GM19455 (cell line): ENCODE data around the gene KRTAP2-2.
"Not testable (repeated sequence)": the region's sequence is repeated elsewhere in the genome, so short reads cannot be mapped to it uniquely, and the experiment has no call there.

ENCODE experiments used
- ATAC-seq: cut with Tn5 transposase; IDR thresholded peaks from one replicate; pipeline ENCODE4 v1.9.1; 2021; ENCODE audit not compliant: unreplicated experiment

The KRTAP2-2 gene, protein sequence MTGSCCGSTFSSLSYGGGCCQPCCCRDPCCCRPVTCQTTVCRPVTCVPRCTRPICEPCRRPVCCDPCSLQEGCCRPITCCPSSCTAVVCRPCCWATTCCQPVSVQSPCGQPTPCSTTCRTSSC

DNA sequence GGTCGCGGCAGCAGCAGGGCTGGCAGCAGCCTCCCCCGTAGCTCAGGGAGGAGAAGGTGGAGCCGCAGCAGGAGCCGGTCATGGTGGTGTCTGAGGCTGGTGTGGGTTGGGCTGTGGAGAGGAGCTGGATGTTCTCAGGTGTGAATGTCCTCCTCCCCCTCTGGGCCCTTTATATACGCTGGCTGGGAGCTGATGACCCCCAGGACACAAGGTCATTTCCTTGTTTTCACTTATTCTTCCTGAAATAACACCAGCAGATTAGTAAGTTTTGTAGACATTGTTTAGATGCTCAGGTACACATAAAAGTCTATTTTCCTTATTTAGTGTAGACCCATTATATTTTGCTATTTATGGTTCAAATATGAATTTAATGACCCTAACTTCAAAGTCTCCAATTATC lies at the start of gene KRTAP2-2:
KRTAP2-2 (minus strand) TSS at position 101 of the 400 bp plus-strand sequence; CDS start at position 82, 19 bp downstream.
- ATAC-seq = not testable (repeated sequence)

DNA sequence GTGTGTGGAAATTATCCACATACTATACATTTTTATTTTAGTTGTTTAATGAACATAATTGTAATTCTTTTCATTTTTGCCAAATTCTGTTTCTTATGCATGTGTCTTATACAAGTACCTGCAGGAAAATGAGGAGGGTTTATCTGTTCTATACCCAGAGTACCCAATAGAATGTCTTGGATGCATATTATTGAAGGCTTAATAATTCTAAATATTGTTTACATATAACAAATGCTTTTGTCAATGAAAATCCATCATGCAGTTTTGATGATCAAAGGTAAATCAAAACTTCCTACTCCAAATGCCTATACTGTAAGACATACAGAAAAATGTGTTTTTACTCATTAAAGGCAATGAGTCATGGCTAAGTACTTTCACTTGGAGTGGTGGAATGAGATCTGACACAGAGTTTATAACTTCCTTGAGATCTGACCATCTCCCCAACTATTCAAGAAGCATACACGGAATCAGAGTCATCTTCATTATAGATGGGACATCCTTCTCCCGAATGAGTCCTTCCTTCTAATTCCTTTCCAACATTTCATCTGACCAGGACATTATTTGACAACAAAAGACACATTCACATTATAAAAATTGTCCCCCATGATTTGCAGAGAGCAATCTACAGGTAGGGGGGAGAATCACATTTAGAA lies 49.5 kb upstream of the KRTAP2-2 start:
- ATAC-seq = not testable (repeated sequence)

DNA sequence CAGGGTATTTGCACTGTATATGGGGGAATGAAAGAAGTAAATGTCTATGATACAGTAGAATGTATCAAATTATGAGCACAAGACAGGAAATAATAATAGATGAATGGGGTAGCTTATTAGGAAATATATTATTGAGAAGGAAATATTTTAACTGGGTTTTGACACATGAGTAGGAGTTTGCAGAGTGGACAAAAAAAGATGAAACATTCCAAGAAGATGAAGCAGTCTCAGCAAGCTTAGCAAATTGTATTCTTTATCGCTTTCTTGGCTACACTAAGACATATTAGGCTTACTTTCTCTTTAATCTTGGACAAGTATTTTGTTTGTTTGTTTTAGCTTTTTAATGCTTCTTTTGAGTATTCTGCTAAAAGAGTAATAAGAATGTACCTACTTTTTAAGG lies 48.9 kb upstream of the KRTAP2-2 start:
- ATAC-seq = no peak

DNA sequence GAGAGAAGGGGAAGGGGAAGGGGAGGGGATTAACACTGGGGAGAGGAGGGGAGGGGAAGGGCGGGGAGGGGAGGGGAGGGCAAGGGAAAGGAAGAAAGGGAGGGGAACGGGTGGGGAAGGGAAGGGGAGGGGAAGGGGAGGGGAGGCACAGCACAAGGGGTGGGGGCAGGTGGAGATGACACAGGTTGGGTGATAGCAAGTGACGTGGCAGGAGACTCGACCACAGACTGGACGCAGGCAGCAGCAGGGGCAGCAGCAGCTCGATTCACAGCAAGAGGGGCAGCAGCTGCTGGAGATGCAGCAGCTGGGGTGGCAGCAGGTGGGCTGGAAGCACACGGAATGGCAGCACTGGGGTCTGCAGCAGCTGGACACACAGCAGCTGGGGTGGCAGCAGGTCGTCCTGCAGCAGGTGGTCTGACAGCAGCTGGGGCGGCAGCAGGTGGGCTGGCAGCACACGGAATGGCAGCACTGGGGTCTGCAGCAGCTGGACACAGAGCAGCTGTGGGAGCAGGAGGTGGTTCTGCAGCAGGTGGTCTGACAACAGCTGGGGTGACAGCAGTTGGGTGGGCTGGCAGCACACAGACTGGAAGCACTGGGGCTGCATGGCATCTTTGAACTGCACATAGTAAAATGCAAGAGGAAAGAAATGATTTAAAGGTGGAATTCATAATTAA lies 46.7 kb upstream of the KRTAP2-2 start, which contains the start of gene KRTAP4-16:
KRTAP4-16 (minus strand) TSS at position 624 of the 674 bp plus-strand sequence; CDS start at position 624, 0 bp downstream.
- no peak for ATAC-seq

DNA sequence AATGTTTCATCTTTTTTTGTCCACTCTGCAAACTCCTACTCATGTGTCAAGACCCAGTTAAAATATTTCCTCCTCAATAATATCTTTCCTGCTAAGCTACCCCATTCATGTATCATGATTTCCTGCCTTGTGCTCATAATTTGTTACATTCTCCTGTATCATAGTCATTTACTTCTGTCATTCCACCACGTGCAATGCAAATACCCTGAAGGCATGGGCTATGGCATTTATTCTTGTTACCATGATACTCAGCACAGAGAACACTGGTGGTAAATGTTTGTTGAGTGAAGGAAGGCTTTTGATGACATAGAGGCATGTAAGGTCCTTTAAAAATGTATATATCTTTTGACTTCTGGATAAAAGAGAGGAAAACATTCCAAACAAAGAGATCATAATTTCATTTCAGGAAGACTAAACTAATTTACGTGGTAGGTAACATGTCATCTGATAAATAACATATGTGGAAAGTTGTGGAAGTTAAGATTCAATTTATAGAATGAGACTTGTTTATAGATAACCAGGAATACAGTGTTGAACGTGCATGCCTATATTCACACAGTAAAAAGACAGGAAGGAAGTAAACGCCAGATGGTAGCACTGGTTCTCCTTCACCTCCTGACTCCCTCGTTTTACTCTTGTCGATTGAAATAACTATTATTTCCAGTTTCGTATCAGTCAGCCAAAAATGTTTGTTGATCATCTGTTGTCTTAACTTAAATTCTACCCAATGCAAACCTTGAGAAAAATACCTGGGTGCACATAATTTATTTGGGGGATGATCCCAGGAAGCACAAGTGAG lies 44.9 kb upstream of the KRTAP2-2 start:
- ATAC-seq = not testable (repeated sequence)

DNA sequence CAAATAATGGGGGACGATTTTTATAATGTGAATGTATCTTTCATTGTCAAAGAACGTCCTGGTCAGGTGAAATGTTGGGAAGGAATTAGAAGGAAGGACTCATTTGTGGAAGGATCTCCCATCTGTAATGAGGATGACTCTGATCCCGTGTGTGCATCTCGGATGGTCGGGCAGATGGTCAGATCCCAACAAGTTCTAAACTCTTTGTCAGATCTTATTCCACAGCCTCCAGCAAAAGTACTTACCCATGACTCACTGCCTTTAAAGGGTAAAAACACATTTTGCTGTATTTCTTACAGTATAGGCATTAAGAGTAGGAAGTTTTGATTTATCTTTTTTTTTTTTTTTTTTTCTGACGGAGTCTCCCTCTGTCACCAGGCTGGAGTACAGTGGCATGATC lies 43.5 kb upstream of the KRTAP2-2 start:
- no peak for ATAC-seq

DNA sequence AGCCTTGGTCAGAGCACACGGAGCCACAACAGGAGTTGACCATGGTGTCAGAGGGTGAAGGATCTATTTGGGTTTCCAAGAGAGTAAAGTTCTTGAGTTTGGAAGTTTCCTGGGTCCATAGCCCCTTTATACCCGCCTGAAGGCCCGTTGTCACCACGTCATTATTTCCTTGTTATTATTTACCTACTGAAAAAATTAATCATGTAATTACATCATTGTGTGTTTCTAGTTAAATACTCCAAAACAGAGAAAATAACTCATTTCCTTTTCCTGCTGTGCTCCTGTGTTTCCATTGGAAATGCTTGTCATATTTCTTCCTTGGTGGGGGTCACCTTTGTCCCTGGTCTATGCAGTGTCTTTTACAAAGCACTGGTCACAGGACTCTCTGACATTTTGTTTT lies 43.0 kb upstream of the KRTAP2-2 start, which contains the start of gene KRTAP4-8:
KRTAP4-8 (minus strand) TSS at position 101 of the 400 bp plus-strand sequence; CDS start at position 43, 58 bp downstream.
- ATAC-seq = no peak

DNA sequence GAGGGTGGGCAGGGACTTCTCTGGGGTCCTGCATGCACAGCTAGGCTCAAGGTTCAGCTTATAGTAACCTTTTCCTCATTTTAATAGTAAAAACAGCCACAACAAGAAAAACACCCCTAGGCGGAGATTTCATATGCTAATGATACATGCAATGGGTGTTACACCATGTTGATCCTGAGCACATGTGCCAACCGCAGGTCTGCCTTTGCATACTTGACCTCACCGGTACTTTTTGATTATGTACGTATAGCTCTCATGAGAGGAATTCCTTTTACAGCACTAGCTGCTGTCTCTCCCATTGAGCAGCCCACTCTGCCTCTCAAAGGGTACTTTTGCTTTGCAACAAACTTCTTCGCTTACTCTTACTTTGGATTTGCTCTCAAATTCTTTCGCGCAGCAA lies 41.0 kb upstream of the KRTAP2-2 start:
- ATAC-seq = no peak

DNA sequence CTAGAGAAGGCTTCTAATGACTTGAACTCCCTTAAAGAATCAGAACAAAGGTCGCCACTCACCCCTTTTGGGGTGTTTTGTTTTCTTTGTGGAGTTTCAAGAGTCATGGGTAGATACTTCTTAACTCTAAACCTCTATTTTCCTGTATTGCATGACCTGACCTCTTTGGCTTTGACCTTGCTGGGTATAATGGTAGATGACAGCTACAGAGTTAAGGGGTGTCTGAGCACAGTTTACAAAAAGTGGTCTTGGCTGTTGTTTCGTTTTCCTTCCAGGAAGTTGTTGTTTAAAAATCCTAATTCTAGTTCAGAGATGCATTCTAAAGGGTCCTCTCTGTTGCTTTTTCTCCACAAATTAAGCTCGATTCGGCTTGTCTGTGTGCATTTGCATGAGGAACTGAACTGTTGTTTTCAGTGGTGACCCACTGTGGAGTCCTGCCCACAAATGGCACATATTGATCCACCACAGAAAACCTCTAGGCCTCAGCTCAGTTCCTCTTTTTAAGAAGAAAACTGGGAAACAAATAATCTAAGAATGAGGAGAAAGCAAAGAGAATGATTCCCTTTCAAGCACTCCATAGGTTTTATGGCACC lies 33.8 kb upstream of the KRTAP2-2 start:
- ATAC-seq = not testable (repeated sequence)

DNA sequence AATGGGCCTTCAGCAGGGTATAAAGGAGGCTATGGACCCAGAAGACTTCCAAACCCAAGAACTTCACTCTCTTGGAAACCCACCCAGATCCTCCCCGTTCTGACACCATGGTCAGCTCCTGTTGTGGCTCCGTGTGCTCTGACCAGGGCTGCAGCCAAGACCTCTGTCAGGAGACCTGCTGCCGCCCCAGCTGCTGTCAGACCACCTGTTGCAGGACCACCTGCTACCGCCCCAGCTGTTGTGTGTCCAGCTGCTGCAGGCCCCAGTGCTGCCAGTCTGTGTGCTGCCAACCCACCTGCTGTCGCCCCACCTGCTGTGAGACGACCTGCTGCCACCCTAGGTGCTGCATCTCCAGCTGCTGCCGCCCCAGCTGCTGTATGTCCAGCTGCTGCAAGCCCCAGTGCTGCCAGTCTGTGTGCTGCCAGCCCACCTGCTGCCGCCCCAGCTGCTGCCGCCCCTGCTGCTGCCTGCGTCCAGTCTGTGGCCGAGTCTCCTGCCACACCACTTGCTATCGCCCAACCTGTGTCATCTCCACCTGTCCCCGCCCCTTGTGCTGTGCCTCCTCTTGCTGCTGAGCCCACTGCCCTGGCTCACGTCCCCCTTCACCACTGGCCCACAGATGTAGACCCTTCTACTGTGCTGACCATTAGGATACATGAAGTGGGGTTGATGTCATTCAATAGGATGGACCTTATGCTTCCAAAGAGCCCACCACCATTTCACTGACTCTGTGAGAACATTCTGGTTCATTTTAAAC lies 29.2 kb upstream of the KRTAP2-2 start, which contains the start of gene KRTAP4-7:
KRTAP4-7 (plus strand) TSS at position 51 of the 757 bp plus-strand sequence; CDS start at position 108, 57 bp downstream.
- not testable (repeated sequence) for ATAC-seq

DNA sequence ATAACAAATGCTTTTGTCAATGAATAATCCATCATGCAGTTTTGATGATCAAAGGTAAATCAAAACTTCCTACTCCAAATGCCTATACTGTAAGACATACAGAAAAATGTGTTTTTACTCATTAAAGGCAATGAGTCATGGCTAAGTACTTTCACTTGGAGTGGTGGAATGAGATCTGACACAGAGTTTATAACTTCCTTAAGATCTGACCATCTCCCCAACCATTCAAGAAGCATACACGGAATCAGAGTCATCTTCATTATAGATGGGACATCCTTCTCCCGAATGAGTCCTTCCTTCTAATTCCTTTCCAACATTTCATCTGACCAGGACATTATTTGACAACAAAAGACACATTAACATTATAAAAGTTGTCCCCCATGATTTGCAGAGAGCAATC lies 28.4 kb upstream of the KRTAP2-2 start:
- ATAC-seq = not testable (repeated sequence)

DNA sequence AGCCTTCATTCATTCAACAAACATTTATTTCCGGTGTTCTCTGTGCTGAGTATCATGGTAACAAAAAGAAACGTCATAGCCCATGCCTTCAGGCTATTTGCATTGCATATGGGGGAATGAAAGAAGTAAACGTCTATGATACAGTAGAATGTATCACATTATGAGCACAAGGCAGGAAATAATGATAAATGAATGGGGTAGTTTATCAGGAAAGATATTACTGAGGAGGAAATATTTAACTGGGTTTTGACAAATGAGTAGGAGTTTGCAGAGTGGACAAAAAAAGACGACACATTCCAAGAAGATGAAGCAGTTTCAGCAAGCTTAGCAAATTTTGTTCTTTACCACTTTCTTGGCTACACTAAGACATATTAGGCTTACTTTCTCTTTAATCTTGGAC lies 27.6 kb upstream of the KRTAP2-2 start:
- ATAC-seq = no peak

DNA sequence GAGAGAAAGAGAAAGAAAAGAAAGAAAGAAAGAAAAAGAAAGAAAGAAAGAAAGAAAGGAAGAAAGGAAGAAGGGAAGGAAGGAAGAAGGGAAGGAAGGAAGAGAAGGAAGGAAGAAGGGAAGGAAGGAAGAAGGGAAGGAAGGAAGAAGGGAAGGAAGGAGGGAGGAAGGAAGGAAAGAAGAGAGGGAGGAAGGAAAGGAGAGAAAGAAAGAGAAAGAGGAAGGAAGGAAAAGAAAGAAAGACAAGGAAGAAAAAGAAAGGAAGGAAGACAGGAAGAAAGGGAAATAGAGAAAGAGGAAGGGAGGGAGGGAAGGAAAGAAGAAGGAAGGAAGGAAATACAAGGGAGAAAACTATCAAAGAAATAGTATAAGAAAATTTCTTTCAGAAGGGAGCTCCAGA lies 21.8 kb upstream of the KRTAP2-2 start:
- no peak for ATAC-seq

DNA sequence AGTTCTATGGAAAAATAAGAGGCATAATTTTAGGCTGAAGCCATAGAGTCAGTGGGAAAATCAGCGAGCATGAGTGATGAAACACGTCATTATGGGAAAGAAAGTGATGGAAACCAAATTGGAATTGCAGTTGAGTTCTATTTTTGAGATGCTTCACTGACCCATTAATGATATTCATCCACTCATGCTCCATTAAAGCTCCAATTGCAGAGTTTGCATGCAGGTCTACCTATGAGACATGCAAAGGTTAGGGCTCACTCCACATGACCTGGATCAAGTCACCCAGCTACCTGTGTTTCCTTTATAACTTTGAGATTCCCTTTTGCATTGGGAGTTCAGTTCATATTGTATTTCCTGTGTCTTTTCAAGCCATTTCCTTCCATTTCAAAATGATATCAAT lies 18.6 kb upstream of the KRTAP2-2 start:
- ATAC-seq = no peak

DNA sequence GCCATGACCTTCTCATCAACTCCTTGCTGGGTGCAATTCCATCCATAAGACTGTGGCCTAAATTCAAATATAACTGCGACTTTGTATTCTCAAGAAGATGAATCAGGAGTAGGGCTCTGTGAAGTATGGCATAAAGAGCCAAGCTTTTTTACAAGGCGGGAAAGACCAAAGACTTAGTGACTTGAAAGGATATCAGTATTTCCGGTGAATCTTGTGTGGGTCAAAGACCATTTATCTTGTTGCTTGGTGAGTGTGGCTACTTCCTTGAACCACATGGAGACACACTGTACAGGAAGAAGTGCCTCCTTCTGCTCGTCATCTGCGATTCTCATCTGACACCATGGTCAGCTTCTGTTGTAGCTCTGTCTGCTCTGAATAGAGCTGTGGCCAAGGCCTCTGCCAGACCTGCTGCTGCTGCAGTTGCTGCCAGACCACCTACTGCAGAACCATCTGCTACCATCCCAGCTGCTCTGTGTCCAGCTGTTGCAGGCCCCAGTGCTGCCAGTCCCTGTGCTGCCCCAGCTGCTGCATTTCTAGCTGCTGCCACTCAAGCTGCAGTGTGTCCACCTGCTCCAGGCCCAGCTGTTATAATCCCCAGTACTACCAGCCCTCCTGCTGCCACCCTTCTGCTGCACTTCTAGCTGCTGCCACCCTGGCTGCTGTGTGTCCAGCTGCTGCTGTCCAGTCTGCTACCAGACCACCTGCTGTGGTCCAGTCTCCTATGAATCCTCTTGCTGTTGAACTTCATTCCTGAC lies 16.8 kb upstream of the KRTAP2-2 start:
- no peak for ATAC-seq

DNA sequence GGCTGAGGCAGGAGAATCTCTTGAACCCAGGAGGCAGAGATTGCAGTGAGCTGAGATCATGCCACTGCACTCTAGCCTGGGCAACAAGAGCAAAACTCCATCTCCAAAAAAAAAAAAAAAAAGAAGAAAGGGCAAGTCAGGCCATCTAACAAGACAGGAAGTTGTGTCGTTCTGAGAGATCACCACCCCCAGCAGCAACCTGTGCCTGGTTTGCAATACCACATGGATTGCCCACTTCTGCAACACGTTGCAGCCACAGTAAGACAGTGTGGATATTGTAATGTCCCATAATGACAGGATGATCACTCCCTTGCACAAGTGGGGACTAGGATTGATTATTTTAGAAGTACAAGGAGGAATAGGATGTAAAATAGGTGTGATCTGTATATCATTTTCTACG lies 14.0 kb upstream of the KRTAP2-2 start:
- ATAC-seq = no peak

DNA sequence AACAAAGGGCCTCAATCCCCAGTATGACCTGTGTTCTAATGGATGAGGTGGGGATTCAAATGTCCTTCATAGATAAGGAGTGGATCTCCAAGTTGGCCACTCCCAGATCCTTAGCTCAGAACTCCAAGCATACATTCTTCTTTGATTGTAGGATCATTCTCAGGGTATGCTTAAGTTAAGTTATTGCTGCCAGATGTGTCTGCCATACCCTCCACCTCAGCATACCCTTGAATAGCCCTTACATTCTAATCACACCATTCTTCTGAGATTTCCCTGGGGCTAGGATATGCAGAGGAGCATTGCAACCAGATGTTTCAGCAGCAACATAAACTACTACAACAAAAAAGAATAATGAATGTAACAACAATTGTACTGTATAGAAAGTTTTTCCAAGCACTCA lies 12.3 kb upstream of the KRTAP2-2 start:
- no peak for ATAC-seq

DNA sequence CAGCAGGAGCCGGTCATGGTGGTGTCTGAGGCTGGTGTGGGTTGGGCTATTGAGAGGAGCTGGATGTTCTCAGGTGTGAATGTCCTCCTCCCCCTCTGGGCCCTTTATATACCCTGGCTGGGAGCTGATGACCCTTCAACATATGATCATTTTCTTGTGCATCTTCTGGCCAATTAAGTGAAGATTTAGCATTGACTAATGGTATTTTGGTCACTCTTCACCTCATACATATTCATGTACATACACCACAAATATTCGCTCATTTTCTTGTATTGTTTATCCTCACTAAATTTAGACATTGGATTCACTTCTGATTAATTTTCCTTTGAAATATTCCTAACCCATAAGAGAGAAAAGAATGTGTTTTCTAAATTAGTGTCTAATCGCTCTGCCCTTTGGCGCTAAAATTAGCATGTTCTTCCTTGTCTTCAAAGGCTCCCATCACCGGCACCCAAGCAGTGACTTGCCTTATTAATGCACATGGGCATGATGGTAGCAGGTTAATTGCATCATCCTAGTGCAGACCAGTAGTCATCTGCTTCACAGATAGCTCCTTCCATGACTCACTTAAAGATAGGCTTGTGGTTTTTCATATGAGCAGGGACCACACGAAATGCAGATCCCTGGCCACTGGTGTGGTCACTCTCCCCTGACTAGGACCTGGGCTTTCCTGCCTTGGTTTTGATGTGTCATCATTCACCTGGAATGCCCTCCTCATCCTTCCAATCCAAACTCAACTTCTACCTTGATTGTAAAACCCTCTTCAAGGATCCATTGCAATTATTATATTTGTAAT lies 11.0 kb upstream of the KRTAP2-2 start, which contains the start of gene KRTAP2-4:
KRTAP2-4 (minus strand) TSS at position 51 of the 796 bp plus-strand sequence; CDS start at position 17, 34 bp downstream.
- no peak for ATAC-seq
